Smooth muscle cell (in vitro differentiated cells): ENCODE measurements around the gene TNFSF9. TPM values are rescaled to one million over a fixed set of nuclear protein-coding genes. Genes with fewer than 3 reads are reported as not detected.

Experiments
- DNase-seq: peaks from one replicate; lab custom pipeline; 2025; ENCODE audit not compliant: unreplicated experiment; lab: John Stamatoyannopoulos, UW
- H2AFZ ChIP-seq: fragments of 200-600 bp; sonication (generic); 2 replicates; pipeline ENCODE4 v1.6.0; 2016; ENCODE audit warnings: antibody characterized with exemption, low read depth, mild to moderate bottlenecking
- H3F3A ChIP-seq: fragments of 200-600 bp; sonication (generic); 2 replicates; pipeline ENCODE4 v1.6.0; 2017; ENCODE audit warnings: antibody characterized with exemption, low read depth
- H3K27ac ChIP-seq: fragments of 200-600 bp; sonication (generic); 2 replicates; pipeline ENCODE4 v1.5.1; 2016; ENCODE audit warnings: low read depth, mild to moderate bottlenecking
- H3K27me3 ChIP-seq: fragments of 200-600 bp; sonication (generic); 2 replicates; pipeline ENCODE4 v1.6.1; 2016; ENCODE audit warnings: low read depth, mild to moderate bottlenecking
- H3K36me3 ChIP-seq: fragments of 200-600 bp; sonication (generic); 2 replicates; pipeline ENCODE4 v1.5.1; 2016; ENCODE audit warnings: low read depth
- H3K4me1 ChIP-seq: fragments of 200-600 bp; sonication (generic); 2 replicates; pipeline ENCODE4 v1.5.1; 2016; ENCODE audit warnings: low read depth
- H3K4me2 ChIP-seq: fragments of 200-600 bp; sonication (generic); 2 replicates; pipeline ENCODE4 v1.6.0; 2016; ENCODE audit warnings: mild to moderate bottlenecking
- H3K4me3 ChIP-seq: fragments of 200-600 bp; sonication (generic); 2 replicates; pipeline ENCODE4 v1.5.1; 2016; ENCODE audit warnings: mild to moderate bottlenecking
- H3K79me2 ChIP-seq: fragments of 200-600 bp; sonication (generic); 2 replicates; pipeline ENCODE4 v1.6.0; 2016; ENCODE audit warnings: low read depth, mild to moderate bottlenecking
- H3K9ac ChIP-seq: fragments of 200-600 bp; sonication (generic); 2 replicates; pipeline ENCODE4 v1.6.0; 2016; ENCODE audit warnings: low read depth
- H3K9me3 ChIP-seq: fragments of 200-600 bp; sonication (generic); replicated peaks from 2 replicates; pipeline ENCODE4 v1.5.1; 2016; ENCODE audit warnings: low read depth
- H4K20me1 ChIP-seq: fragments of 200-600 bp; sonication (generic); 2 replicates; pipeline ENCODE4 v1.6.0; 2016; ENCODE audit warnings: low read depth
- WGBS: methylation state at CpG from one replicate; pipeline ENCODE4 v1.1.7; 2016; ENCODE audit warnings: low lambda C conversion rate; 5-methylcytosine and 5-hydroxymethylcytosine counted together
- polyA plus RNA-seq: library from polyadenylated mRNA; unstranded; fragments of >200 nt; fragmentation: Nextera tagmentation; extraction: Ambion mirVana; gene quantifications from 2 replicates; pipeline ENCODE4 v1.2.1, GENCODE V29; 2016
- total RNA-seq: library from RNA; depleted of rRNA; stranded (reverse); fragments of >200 nt; gene quantifications from 2 replicates; pipeline ENCODE4 v1.2.3, GENCODE V29; 2014
- TF ChIP-seq, protein P1 (sequence below): fragments of 200-600 bp; sonication (generic); IDR thresholded peaks from 2 replicates; pipeline ENCODE4 v1.5.1; 2017; ENCODE audit warnings: borderline replicate concordance, mild to moderate bottlenecking, antibody characterized with exemption; ENCODE audit not compliant: insufficient read depth, poor library complexity, severe bottlenecking

TNFSF9 gene
- total and polyA plus RNA-seq, 2 experiments from 2014 or later: 3.4 to 7.3 TPM

DNA sequence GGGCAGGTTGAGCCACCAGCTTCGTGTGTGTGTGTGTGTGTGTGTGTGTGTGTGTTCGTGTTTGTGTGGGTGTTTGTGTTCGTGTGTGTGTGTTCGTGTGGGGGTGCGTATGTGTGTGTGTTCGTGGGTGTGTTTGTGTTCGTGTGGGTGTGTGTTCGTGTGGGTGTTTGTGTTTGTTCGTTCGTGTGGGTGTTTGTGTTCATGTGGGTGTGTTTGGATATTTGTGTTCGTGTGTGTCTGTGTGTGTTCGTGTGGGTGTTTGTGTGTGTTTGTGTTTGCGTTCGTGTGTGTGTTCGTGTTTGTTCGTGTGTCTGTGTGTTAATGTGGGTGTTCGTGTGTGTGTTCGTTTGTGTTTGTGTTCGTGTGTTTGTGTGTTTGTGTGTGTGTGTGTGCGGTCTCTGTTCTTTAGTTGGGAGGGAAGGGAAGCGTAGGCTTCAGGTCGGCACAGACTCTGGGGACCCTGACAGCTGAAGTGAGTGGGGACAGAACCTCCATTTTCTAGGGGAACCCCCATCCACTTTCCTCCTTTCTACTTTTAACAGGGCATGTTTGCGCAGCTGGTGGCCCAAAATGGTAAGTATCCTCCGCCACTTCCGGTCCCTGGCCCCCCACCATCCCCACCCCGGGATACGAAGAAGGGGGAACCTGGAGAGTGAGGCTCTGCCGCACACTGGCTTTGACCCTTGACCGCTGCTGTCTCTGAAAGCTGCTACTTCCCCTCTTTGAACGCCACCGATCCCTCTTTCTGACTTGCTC, 1.6 kb downstream of the TNFSF9 start:
- TF ChIP-seq, protein P1, sequence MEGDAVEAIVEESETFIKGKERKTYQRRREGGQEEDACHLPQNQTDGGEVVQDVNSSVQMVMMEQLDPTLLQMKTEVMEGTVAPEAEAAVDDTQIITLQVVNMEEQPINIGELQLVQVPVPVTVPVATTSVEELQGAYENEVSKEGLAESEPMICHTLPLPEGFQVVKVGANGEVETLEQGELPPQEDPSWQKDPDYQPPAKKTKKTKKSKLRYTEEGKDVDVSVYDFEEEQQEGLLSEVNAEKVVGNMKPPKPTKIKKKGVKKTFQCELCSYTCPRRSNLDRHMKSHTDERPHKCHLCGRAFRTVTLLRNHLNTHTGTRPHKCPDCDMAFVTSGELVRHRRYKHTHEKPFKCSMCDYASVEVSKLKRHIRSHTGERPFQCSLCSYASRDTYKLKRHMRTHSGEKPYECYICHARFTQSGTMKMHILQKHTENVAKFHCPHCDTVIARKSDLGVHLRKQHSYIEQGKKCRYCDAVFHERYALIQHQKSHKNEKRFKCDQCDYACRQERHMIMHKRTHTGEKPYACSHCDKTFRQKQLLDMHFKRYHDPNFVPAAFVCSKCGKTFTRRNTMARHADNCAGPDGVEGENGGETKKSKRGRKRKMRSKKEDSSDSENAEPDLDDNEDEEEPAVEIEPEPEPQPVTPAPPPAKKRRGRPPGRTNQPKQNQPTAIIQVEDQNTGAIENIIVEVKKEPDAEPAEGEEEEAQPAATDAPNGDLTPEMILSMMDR: no peak
- Histone ChIP-seq H3K4me1 (no peaks in the 10 kb centered on the region), H3K9me3 (no peaks in the 10 kb centered on the region), H3K27me3 (peaks cover 29% of the 10 kb centered on the region), H4K20me1 (no peaks in the 10 kb centered on the region), H3K79me2 (no peaks in the 10 kb centered on the region), H2AFZ (no peak overlapping the region), H3K27ac (no peak overlapping the region), H3K9ac (no peak overlapping the region), H3F3A (peaks cover 14% of the 10 kb centered on the region), H3K4me3 (peak overlapping the region; percentile 10), H3K4me2 (peak overlapping the region; percentile 89), H3K36me3 (no peaks in the 10 kb centered on the region)
- 18% methylated on average over 28 of the region's 31 CpGs for WGBS
- no peak for DNase-seq

- H3K9ac ChIP-seq: no peak overlapping the region
Observed at GRCh38 chr19:6533000-6533328, 2.1 kb downstream of the TNFSF9 start.

DNA sequence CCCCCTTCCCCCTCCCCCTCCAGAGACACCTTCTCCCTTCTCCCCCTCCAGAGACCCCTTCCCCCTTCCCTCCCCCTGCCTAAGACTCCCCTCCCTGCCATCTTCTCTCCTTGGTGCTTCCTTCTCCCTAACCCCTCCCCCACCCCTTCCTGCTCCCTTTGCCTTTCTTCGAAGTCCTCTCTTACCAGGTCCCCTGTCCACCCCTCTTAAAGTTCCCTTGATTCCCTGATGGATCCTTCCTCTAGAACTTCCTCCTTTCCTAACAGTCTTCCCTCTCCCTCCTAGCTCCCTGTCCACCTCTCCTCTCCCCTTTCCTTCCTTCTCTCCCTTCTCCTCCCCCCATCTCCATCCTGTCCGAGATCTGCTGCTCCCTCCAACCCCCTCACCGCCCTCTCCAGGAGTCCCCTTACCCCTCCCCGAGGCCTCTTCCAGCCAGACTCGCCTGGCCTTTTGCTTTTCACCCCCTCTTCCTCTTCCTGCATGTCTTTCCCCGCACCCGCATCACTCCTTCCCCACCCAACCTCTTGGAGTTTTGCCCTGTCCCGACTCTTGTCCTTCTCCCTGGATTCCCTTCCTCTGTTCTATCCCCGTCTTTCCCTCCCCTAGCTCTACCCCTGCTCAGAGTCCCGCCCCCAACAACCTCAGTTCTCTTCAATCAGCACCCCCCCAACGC, 3.1 kb downstream of the TNFSF9 start:
- Histone ChIP-seq H4K20me1 (no peaks in the 10 kb centered on the region), H3K27ac (no peak overlapping the region), H2AFZ (no peak overlapping the region), H3F3A (peaks cover 14% of the 10 kb centered on the region), H3K9ac (no peak overlapping the region), H3K9me3 (no peaks in the 10 kb centered on the region), H3K4me1 (no peaks in the 10 kb centered on the region), H3K4me3 (no peak overlapping the region), H3K4me2 (no peak overlapping the region), H3K27me3 (peaks cover 29% of the 10 kb centered on the region), H3K79me2 (no peaks in the 10 kb centered on the region), H3K36me3 (no peaks in the 10 kb centered on the region)
- WGBS: 6% methylated on average over 7 of the region's 11 CpGs
- no peak for DNase-seq
- TF ChIP-seq, protein P1: no peak

More at GRCh38 chr19:6533000-6533328, 2.1 kb downstream of the TNFSF9 start:
- Histone ChIP-seq H3K4me1 (no peaks in the 10 kb centered on the region), H3K9me3 (no peaks in the 10 kb centered on the region), H3F3A (peaks cover 14% of the 10 kb centered on the region), H3K4me3 (no peak overlapping the region), H3K4me2 (no peak overlapping the region), H2AFZ (no peak overlapping the region), H3K79me2 (no peaks in the 10 kb centered on the region), H3K27ac (no peak overlapping the region), H3K36me3 (no peaks in the 10 kb centered on the region), H4K20me1 (no peaks in the 10 kb centered on the region), H3K27me3 (peaks cover 29% of the 10 kb centered on the region)
- no CpG with 5 or more reads among the region's 3 CpGs for WGBS
- TF ChIP-seq, protein P1: no peak
- no peak for DNase-seq
